Small intestine (tissue), 7 donors: ENCODE results near the gene PTGES. TPM values are rescaled to one million over a fixed set of nuclear protein-coding genes. Genes with fewer than 3 reads are reported as not detected.

Experiments
- DNase-seq, 2 donors: peaks; one replicate each; pipeline versions ENCODE4 v3.0.0 to v3.0.0-alpha.2; 2013
- FAIRE-seq: peaks from 2 replicates; lab custom pipeline; 2012; peaks lifted over from hg19 to GRCh38; lab: Jason Lieb, UNC
- H3K27ac ChIP-seq, 3 donors: one replicate each; pipeline ENCODE4 v1.5.1; 2013; ENCODE audit warnings: low read length in 2 of 3, mild to moderate bottlenecking in 2 of 3, control low read depth in 1 of 3, inconsistent platforms in 1 of 3, low read depth in 1 of 3, moderate library complexity in 1 of 3
- H3K27me3 ChIP-seq, 3 donors: one replicate each; pipeline ENCODE4 v1.6.1; 2013; ENCODE audit warnings: low read length in 3 of 3, inconsistent platforms in 1 of 3; ENCODE audit not compliant: control insufficient read depth in 3 of 3, insufficient read depth in 3 of 3
- H3K36me3 ChIP-seq, 3 donors: one replicate each; pipeline ENCODE4 v1.6.1; 2013; ENCODE audit warnings: low read length in 3 of 3, inconsistent platforms in 1 of 3, low read depth in 1 of 3, mild to moderate bottlenecking in 1 of 3, moderate library complexity in 1 of 3; ENCODE audit not compliant: control insufficient read depth in 3 of 3, insufficient read depth in 2 of 3
- H3K4me1 ChIP-seq, 3 donors: one replicate each; pipeline ENCODE4 v1.6.1; 2013; ENCODE audit warnings: low read length in 2 of 3, inconsistent platforms in 1 of 3, low read depth in 1 of 3, mild to moderate bottlenecking in 1 of 3, moderate library complexity in 1 of 3; ENCODE audit not compliant: control insufficient read depth in 3 of 3, insufficient read depth in 2 of 3
- H3K4me3 ChIP-seq, 3 donors: one replicate each; pipeline ENCODE4 v1.5.1; 2013; ENCODE audit warnings: low read length in 3 of 3, control low read depth in 1 of 3, inconsistent platforms in 1 of 3, low read depth in 1 of 3, mild to moderate bottlenecking in 1 of 3, moderate library complexity in 1 of 3
- H3K9me3 ChIP-seq, 2 donors: one replicate each; pipeline ENCODE4 v1.6.1; 2013; ENCODE audit warnings: low read depth in 1 of 2, low read length in 1 of 2; ENCODE audit not compliant: control insufficient read depth in 2 of 2, insufficient read depth in 1 of 2
- WGBS, 3 donors: extraction: QIAGEN DNeasy Blood & Tissue Kit; methylation state at CpG; one replicate each; pipeline ENCODE4 v1.1.7; 2013; 5-methylcytosine and 5-hydroxymethylcytosine counted together
- polyA plus RNA-seq, 4 donors: library from polyadenylated mRNA; stranded (reverse) in 3 of 4; unstranded in 1 of 4; fragments of 200-250 nt in 3 of 4; fragments of 120-200 nt in 1 of 4; gene quantifications; one replicate each; pipeline versions ENCODE4 v1.2.1 to v1.2.3, GENCODE V29; 2013
- donor health status: healthy with polysubstance abuse.
- donor health status: control.
- donor health status: control.
- donor health status: Bipolar disorder and iron deficiency.
- donor health status: healthy.

The PTGES gene
- polyA plus RNA-seq, 4 donors, result 1.6 to 8.4 (median 6.1) TPM; not detected in 1

GRCh38 chr9:129694243-129694646 lies 58.6 kb downstream of the PTGES start:
- H3K4me3 ChIP-seq, result no peak overlapping the region
- H3K36me3 ChIP-seq, result no peaks in the 10 kb centered on the region
- H3K4me1 ChIP-seq, result peaks cover 0 to 17% (median 3%) of the 10 kb centered on the region in 3 donors
- peaks cover 0 to 2% of the 10 kb centered on the region in 2 donors for H3K9me3 ChIP-seq
- no peak overlapping the region for H3K27ac ChIP-seq
- FAIRE-seq (no peak), DNase-seq (no peak)
- H3K27me3 ChIP-seq, result peaks cover 0 to 35% (median 4%) of the 10 kb centered on the region in 3 donors
- WGBS, 3 donors, result 58 to 75% (median 63%) methylated on average over 11 of the region's 11 CpGs

GRCh38 chr9:129693741-129694140 lies 59.1 kb downstream of the PTGES start:
- no peak for FAIRE-seq
- WGBS, 3 donors, result 66 to 76% (median 67%) methylated on average over 8 of the region's 8 CpGs
- Histone ChIP-seq H3K27me3 (peaks cover 0 to 33% (median 4%) of the 10 kb centered on the region in 3 donors), H3K36me3 (no peaks in the 10 kb centered on the region), H3K4me1 (peaks cover 0 to 17% (median 3%) of the 10 kb centered on the region in 3 donors), H3K9me3 (peaks cover 0 to 2% of the 10 kb centered on the region in 2 donors), H3K27ac (no peak overlapping the region), H3K4me3 (no peak overlapping the region)
- DNase-seq, result no peak

- WGBS, 3 donors, result 75 to 82% (median 81%) methylated on average over 5 of the region's 5 CpGs
These were observed 60.3 kb downstream of the PTGES start for GRCh38 chr9:129692534-129692933.

More at GRCh38 chr9:129692534-129692933, 60.3 kb downstream of the PTGES start:
- Histone ChIP-seq H3K27me3 (peaks cover 0 to 21% (median 4%) of the 10 kb centered on the region in 3 donors), H3K27ac (no peak overlapping the region), H3K4me3 (no peak overlapping the region), H3K4me1 (peaks cover 0 to 14% (median 3%) of the 10 kb centered on the region in 3 donors), H3K9me3 (no peaks in the 10 kb centered on the region), H3K36me3 (no peaks in the 10 kb centered on the region)
- DNase-seq (no peak), FAIRE-seq (no peak)

Other genes with a start within 250 kb of the PTGES start
- under 1 TPM in 2 of 4 donors, not detected in 2; 0.09 to 0.27 TPM for gene C9orf50, start 131.9 kb downstream of the PTGES start, polyA plus RNA-seq
- 10 to 100 TPM; 42.5 to 64.3 (median 45.5) TPM for gene NTMT1, start 126.9 kb downstream of the PTGES start, polyA plus RNA-seq
- gene ASB6, start 110.9 kb downstream of the PTGES start, polyA plus RNA-seq, result 10 to 100 TPM; 11.9 to 14.9 (median 13.8) TPM
- gene PRRX2, start 87.4 kb downstream of the PTGES start, polyA plus RNA-seq, result 1 to 10 TPM in 2 of 4 donors, not detected in 2; 1.2 to 1.8 TPM
- 10 to 100 TPM in 3 of 4 donors, 1 to 10 TPM in 1; 7.0 to 22.9 (median 16.9) TPM for gene TOR1B, start 50.1 kb upstream of the PTGES start, polyA plus RNA-seq
- 10 to 100 TPM; 16.3 to 31.2 (median 23.1) TPM for gene TOR1A, start 71.1 kb upstream of the PTGES start, polyA plus RNA-seq
- gene C9orf78, start 82.2 kb upstream of the PTGES start, polyA plus RNA-seq, result 10 to 100 TPM; 50.6 to 62.6 (median 59.4) TPM
- gene USP20, start 82.4 kb upstream of the PTGES start, polyA plus RNA-seq, result 10 to 100 TPM; 16.0 to 47.0 (median 20.4) TPM